HG03460 (cell line): ENCODE results near the gene CPLX1.
"Not testable (repeated sequence)": the region's sequence is repeated elsewhere in the genome, so short reads cannot be mapped to it uniquely, and the experiment has no call there.

Source experiments
- ATAC-seq: cut with Tn5 transposase; IDR thresholded peaks from one replicate; pipeline ENCODE4 v1.9.1; 2021; ENCODE audit not compliant: unreplicated experiment

The CPLX1 gene

GRCh38 chr4:762211-763190 lies 63.4 kb downstream of the CPLX1 start:
- ATAC-seq: no peak

GRCh38 chr4:761739-762138 lies 64.2 kb downstream of the CPLX1 start:
- no peak for ATAC-seq

DNA sequence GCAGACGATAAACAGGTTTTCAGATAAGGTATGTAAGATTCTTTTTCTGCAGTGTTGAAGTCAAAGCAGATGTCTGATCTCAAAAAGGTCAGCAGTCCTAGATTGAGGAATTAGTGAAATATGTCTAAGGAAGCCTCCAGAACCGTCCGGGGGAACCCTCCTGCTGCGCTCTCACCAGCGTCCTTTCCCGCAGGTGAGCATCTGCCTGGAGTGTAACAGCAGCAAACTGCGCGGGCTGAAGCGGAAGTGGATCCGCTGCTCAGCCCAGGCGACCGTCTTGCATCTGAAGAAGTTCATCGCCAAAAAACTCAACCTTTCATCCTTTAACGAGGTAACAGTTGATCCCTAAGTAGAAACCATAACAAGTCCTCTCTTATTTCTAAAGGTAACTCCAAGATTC lies 64.8 kb downstream of the CPLX1 start:
- no peak for ATAC-seq

DNA sequence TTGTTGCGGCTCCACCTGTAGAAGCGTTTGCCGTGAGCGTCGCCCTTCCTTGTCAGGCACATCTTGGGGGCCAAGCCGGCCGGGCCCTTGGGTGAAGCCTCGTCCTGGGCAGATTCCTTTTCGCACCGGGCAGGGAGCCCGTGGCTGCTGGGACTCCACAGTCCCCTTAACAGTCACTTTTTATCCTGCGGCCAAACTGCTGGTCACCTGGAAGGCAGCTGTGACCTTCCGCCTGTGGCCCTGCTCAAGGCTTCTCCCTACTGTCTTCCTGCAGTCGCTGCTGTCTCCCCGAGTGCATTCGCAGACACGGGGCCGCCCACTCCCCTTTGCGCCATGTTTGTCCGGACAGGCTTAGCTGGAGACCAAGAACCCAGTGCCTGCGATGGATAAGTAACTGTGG lies 65.3 kb downstream of the CPLX1 start:
- ATAC-seq: no peak

- ATAC-seq: not testable (repeated sequence)
Observed at GRCh38 chr4:759810-760209, 66.1 kb downstream of the CPLX1 start.

DNA sequence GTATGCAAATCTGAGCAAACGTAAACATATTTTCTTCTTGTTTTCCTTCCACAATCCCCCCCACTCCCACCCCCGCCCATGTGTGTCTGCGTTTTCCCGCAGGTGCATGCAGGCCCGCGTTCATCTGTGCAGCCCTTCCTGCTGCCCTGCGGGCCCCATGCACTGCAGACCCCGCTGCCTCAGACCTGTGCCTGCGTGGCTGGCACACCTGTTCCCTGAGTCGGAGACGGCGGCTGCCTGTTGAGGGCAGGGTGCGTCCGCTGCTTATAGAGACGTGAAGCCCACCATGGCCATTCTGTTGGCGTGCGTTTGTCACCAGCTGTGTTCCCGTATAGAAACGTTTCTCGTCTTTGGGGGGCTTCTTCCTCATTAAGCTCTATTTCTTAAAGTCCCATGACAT lies 68.8 kb downstream of the CPLX1 start:
- ATAC-seq: no peak

DNA sequence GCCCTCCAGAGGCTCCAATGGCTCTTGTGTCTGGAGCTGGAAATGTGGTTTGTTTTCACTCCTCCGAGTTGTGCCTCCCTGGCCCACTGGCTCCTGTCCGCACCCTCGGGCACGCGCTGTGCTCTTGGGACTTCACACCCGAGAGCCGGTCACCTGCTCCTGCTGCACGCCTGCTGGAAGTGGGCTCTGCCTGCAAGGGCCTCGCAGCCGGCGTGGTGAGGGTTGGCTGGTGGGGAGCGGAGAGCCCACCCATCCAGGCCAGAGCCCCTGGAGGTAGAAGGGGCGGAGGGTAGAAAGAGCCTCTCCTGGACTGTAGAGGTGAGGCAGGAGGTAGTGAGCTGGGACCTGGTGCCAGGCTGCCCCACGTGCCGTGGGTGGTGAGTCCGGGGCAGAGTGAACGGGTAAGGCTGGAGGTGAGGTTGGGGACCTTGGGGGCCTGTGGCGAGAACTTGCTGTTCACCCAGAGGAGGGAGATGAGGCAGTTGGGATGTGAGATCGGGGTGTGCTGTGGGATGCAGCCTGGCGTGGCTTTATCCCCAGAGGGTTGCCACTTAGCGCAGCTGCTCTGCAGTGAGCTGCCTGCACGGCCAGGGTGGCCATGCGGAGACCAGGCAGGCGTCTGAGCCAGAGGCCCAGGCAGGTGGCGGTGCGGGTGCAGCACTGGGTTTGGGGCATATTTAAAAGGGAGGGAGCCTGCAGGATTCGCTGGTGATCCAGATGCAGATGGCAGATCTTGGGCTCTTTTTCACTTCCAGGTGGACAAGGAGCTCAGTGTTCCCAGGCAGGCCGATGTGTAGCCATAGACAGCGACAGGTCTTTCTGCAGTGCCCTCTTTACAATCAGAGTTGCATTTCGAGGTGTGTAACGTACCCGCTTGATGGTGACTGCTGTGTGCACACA lies 71.5 kb downstream of the CPLX1 start:
- no peak for ATAC-seq

DNA sequence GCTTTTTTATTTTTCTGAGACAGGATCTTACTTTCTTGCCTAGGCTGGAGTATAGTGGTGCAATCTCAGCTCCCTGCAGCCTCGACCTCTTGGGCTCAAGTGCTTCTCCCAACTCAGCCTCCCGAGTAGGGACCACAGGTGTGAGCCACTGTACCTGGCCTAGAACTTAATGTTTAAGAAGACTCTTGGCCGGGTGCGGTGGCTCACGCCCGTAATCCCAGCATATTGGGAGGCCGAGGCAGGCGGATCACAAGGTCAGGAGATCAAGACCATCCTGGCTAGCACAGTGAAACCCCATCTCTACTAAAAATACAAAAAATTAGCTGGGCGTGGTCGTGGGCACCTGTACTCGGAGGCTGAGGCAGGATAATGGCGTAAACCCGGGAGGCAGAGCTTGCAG lies 72.7 kb downstream of the CPLX1 start:
- ATAC-seq: not testable (repeated sequence)

DNA sequence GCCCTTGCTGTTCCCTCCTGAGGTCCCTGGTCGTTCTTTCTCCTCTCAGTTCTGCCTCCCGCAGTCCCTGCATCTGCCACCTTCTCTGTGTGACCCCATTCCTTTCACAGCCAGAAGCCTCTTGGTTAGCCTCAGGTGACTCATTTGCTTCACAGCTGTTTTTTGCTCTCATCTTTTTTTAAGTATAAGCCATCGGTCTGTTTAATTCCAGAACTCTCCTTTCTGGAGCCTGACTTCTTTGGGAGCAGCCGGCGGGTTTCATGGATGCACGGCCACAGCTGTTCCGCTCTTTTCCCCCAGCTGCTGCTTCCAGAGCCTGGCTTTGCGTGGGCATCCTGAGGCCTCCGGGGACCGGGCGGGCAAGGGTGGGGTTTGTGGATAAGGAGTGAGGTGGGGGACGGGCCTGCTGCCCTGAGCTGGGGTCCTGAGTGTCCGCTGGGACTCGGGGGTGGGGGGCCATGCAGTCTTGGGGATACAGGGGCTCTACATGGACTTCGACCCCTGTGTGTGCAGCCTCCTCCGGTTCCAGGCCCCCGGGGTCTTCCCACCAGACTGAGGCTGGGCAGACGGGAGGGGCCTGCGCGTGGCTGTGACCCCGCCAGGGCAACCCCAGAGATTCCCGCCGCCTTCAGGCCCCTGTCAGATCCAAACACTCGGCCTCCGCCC lies 73.6 kb downstream of the CPLX1 start:
- ATAC-seq: no peak

GRCh38 chr4:751676-752075 lies 74.3 kb downstream of the CPLX1 start:
- no peak for ATAC-seq

- ATAC-seq: no peak
Observed at GRCh38 chr4:749698-750666, 75.9 kb downstream of the CPLX1 start.

DNA sequence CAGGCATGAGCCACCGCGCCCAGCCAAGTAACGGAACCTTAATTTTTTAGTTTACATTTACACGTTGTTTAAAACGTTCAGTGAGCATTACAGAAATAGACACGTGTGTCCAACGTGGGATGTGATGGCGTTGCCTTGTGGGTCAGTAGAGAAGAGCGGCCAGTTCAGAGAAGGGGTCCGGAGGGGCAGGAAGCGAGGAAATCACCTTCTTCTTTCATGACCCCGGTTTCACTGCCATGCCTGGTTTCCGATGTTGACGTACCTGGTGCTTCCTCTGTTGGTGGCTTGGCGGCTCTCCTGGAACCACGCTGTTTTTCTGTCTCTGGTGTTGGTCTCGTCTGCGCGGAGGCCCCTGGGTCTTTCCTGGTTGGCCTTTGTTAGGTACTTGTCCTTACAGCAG lies 77.5 kb downstream of the CPLX1 start:
- no peak for ATAC-seq

- no peak for ATAC-seq
Observed at GRCh38 chr4:747546-748170, 78.3 kb downstream of the CPLX1 start.

GRCh38 chr4:744212-744841 lies 81.6 kb downstream of the CPLX1 start:
- ATAC-seq: no peak

DNA sequence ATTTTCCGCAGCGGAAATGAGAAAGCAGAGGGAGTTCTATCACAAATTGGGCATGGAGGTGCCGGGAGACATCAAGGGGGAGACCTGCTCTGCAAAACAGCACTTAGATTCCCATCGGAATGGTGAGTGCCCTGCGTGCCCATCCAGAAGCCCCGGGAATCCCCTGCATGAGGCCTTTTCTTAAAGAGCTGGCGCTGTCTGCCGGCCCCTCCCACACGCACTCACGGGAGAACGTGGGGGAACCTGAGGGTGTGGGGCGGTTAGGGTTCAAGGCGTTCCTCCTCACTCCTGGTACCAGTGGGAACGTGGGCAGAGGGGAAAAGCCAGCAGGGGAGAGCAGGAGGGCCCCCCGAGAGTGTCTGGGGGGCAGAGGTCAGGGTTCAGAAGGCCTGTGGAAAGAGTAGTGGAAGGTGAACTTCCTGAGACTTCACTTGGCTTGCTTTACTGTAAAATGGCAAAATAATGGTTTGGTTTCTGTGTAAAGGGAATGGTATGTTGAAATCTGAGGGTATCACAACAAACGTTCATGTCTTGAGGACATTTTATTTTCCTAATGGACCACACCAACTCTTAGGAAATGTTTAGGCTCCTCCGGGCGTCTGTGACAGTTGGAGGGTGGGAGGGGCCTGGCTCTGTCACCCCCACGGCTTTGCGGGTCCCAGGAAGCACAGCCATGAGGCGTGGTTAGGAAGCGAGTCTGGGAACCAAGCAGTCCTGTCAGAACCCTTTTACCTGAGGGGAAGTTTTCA lies 82.3 kb downstream of the CPLX1 start:
- ATAC-seq: no peak

GRCh38 chr4:742742-743311 lies 83.1 kb downstream of the CPLX1 start:
- ATAC-seq: no peak

- ATAC-seq: no peak
Observed at GRCh38 chr4:742096-742741, 83.7 kb downstream of the CPLX1 start.
